OCI-LY3 (cell line): ENCODE results near the gene FXYD7.

Experiments
- H2AFZ ChIP-seq: fragments of 200-600, 300-600 bp; shearing (Covaris generic); 2 replicates; pipeline ENCODE4 v1.6.0; 2014; ENCODE audit warnings: antibody characterized with exemption, low read depth, low read length
- H3K27ac ChIP-seq: fragments of 200-600, 300-600 bp; sonication (generic); 2 replicates; pipeline ENCODE4 v1.5.1; 2014; ENCODE audit warnings: mild to moderate bottlenecking, low read length, moderate library complexity, mixed read lengths
- H3K27me3 ChIP-seq: fragments of 200-600, 300-600 bp; sonication (generic); 2 replicates; pipeline ENCODE4 v1.6.1; 2014; ENCODE audit warnings: low read depth, low read length, mixed read lengths
- H3K36me3 ChIP-seq: fragments of 200-600, 300-600 bp; sonication (generic); replicated peaks from 2 replicates; pipeline ENCODE3; 2014; ENCODE audit warnings: low read depth, low read length, mixed read lengths
- H3K4me1 ChIP-seq: fragments of 300-600, 200-600 bp; sonication (generic); 2 replicates; pipeline ENCODE4 v1.6.1; 2014; ENCODE audit warnings: low read length, mixed read lengths
- H3K4me2 ChIP-seq: fragments of 200-600, 300-600 bp; sonication (generic); 2 replicates; pipeline ENCODE4 v1.6.1; 2014; ENCODE audit warnings: low read length, mixed read lengths
- H3K4me3 ChIP-seq: fragments of 300-600, 200-600 bp; sonication (generic); 2 replicates; pipeline ENCODE4 v1.5.1; 2014; ENCODE audit warnings: antibody characterized with exemption, mild to moderate bottlenecking, low read length, moderate library complexity
- H3K79me2 ChIP-seq: fragments of 300-600, 200-600 bp; shearing (Covaris generic); 2 replicates; pipeline ENCODE4 v1.6.1; 2014; ENCODE audit warnings: mild to moderate bottlenecking, low read length, mixed read lengths
- H3K9ac ChIP-seq: fragments of 300-600, 200-600 bp; shearing (Covaris generic); 2 replicates; pipeline ENCODE4 v1.6.0; 2014; ENCODE audit warnings: mild to moderate bottlenecking, low read length, moderate library complexity
- H3K9me3 ChIP-seq: fragments of 200-600, 300-600 bp; shearing (Covaris generic); 2 replicates; pipeline ENCODE4 v1.6.1; 2014; ENCODE audit warnings: low read length, mixed read lengths; ENCODE audit not compliant: insufficient read depth
- H4K20me1 ChIP-seq: fragments of 200-600, 300-600 bp; sonication (generic); 2 replicates; pipeline ENCODE4 v1.6.1; 2016; ENCODE audit warnings: low read length, mixed read lengths; ENCODE audit not compliant: insufficient read depth
- CTCF ChIP-seq: fragments of 200-600, 300-600 bp; sonication (generic); IDR thresholded peaks from 2 replicates; pipeline ENCODE4 v1.5.1; 2014; ENCODE audit warnings: antibody characterized with exemption, low read length, low read depth
- EZH2phosphoT487 ChIP-seq: fragments of 200-600 bp; shearing (Covaris generic); IDR thresholded peaks from 2 replicates; pipeline ENCODE4 v1.6.1; 2018; ENCODE audit warnings: antibody characterized with exemption, mixed run types, low read depth

Gene FXYD7

DNA sequence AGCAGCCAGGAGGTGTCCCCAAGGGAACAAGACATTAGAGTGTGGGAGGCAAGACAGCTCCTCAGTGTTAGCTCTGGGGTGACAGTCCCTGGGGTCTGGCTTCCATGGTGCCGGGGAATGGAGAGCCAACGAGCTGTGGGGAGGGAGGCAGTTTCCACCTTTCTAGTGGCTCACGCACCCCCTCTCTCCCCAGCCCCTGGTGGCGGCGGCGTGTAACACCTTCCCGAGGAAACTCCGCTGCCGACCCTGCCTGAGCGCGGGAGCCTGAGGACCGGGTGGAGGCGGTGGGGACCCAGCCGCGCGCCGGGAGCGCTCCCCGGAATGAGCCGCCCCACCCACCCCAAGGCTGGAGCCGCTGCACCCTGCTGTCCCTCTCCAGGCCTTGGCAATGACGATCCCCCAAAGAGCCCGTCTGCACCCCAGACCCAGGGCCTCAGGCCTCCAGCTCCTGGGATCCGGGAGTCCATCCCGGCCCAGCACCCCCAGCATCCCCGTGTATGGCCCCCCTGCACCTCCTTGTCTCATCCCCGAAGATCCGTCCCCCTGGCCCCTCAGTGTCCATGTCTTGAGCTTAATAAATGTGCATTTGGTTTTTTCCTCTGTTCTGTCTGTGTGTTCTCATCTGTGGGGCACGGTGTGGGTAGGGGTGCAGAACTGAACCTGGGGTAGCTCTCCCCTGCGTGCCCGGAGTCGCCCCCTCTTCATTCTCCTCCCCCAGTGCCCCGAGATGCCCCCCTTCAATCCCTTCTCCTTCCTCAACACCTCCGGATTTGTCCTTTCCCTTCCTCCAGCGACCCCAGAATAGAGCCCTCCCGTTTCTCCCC, 10.9 kb downstream of the FXYD7 start:
- Histone ChIP-seq H3K36me3 (peaks cover 19% of the 10 kb centered on the region), H4K20me1 (no peaks in the 10 kb centered on the region), H3K9me3 (no peaks in the 10 kb centered on the region), H3K4me3 (peak overlapping the region; percentile 81), H3K4me2 (peak overlapping the region; percentile 94), H3K27me3 (peaks cover 12% of the 10 kb centered on the region), H3K4me1 (peaks cover 13% of the 10 kb centered on the region), H3K79me2 (peaks cover 9% of the 10 kb centered on the region), H2AFZ (peak overlapping the region; percentile 87; the same call in 1 of the 2 replicates), H3K27ac (no peak overlapping the region), H3K9ac (peak overlapping the region; percentile 86)
- TF ChIP-seq CTCF, result peak; percentile 46
- TF ChIP-seq EZH2phosphoT487, result no peak

GRCh38 chr19:35154525-35155406, 11.7 kb downstream of the FXYD7 start, which contains the start of gene FXYD5:
FXYD5 (plus strand) TSS chr19:35154735; CDS start chr19:35155551, 816 bp downstream.
- H2AFZ ChIP-seq, result peak within 1 kb of the TSS; percentile 87
- peaks cover 24% of the 10 kb centered on the region for H3K36me3 ChIP-seq
- H4K20me1 ChIP-seq, result no peaks in the 10 kb centered on the region
- H3K27ac ChIP-seq, result no peak within 1 kb of the TSS
- H3K4me3 ChIP-seq, result peak within 1 kb of the TSS; percentile 81
- peak within 1 kb of the TSS; percentile 86 for H3K9ac ChIP-seq
- TF ChIP-seq EZH2phosphoT487 (no peak), CTCF (no peak)
- H3K27me3 ChIP-seq, result peaks cover 12% of the 10 kb centered on the region
- H3K4me2 ChIP-seq, result peak within 1 kb of the TSS; percentile 94
- peaks cover 13% of the 10 kb centered on the region for H3K4me1 ChIP-seq
- no peaks in the 10 kb centered on the region for H3K9me3 ChIP-seq
- peaks cover 9% of the 10 kb centered on the region for H3K79me2 ChIP-seq

DNA sequence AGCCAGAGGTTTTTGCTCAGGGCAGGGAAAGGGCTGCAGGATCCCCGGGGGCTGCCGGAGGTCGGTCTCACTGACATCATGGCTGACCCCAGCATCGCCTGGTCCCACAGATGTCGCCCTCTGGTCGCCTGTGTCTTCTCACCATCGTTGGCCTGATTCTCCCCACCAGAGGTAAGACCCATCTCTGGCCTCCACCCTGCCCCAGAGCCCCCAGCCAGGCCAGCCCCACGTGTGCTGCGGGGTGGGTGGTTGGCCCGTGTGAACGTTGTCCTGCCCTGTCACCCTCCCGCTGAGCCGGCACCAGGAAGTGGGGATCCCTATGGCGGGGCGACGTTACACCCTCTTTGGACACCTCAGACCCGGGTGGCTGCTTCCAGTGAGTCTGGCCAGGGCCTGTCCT, 12.4 kb downstream of the FXYD7 start:
- peaks cover 9% of the 10 kb centered on the region for H3K79me2 ChIP-seq
- no peak overlapping the region for H2AFZ ChIP-seq
- no peak overlapping the region for H3K27ac ChIP-seq
- no peak for TF ChIP-seq EZH2phosphoT487
- TF ChIP-seq CTCF, result no peak
- H3K4me1 ChIP-seq, result peaks cover 13% of the 10 kb centered on the region
- H4K20me1 ChIP-seq, result no peaks in the 10 kb centered on the region
- peaks cover 12% of the 10 kb centered on the region for H3K27me3 ChIP-seq
- H3K36me3 ChIP-seq, result peaks cover 24% of the 10 kb centered on the region
- peak overlapping the region; percentile 81 for H3K4me3 ChIP-seq
- peak overlapping the region; percentile 86 for H3K9ac ChIP-seq
- no peaks in the 10 kb centered on the region for H3K9me3 ChIP-seq
- peak overlapping the region; percentile 94 for H3K4me2 ChIP-seq
